Loucy (cell line): ENCODE data around the gene BTBD9.

Experiments
- H2AFZ ChIP-seq: fragments of 200-600 bp; sonication (generic); 2 replicates; pipeline ENCODE4 v1.6.0; 2016; ENCODE audit warnings: antibody characterized with exemption, mild to moderate bottlenecking, low read length, moderate library complexity
- H3F3A ChIP-seq: fragments of 200-600 bp; 2 replicates; pipeline ENCODE4 v1.6.0; 2016; ENCODE audit warnings: antibody characterized with exemption, low read depth, mild to moderate bottlenecking
- H3K27me3 ChIP-seq: fragments of 200-600 bp; sonication (generic); 2 replicates; pipeline ENCODE4 v1.6.1; 2014; ENCODE audit warnings: low read length, mild to moderate bottlenecking; ENCODE audit not compliant: insufficient read depth, poor library complexity, severe bottlenecking
- H3K36me3 ChIP-seq: fragments of 200-600 bp; sonication (generic); 2 replicates; pipeline ENCODE4 v1.6.1; 2016; ENCODE audit warnings: low read length; ENCODE audit not compliant: insufficient read depth
- H3K4me1 ChIP-seq: fragments of 200-600 bp; sonication (generic); 2 replicates; pipeline ENCODE4 v1.5.1; 2014; ENCODE audit warnings: low read length, mild to moderate bottlenecking; ENCODE audit not compliant: insufficient read depth, poor library complexity, severe bottlenecking
- H3K4me2 ChIP-seq: fragments of 200-600 bp; sonication (generic); 2 replicates; pipeline ENCODE4 v1.6.0; 2014; ENCODE audit warnings: antibody characterized with exemption, low read length, low read depth, mild to moderate bottlenecking; ENCODE audit not compliant: poor library complexity, severe bottlenecking
- H3K4me3 ChIP-seq: fragments of 200-600 bp; sonication (generic); 2 replicates; pipeline ENCODE4 v1.5.1; 2014; ENCODE audit warnings: low read length, mild to moderate bottlenecking, mixed read lengths; ENCODE audit not compliant: poor library complexity, severe bottlenecking
- H3K79me2 ChIP-seq: fragments of 200-600 bp; sonication (generic); 2 replicates; pipeline ENCODE4 v1.6.1; 2014; ENCODE audit warnings: low read length; ENCODE audit not compliant: insufficient read depth
- H3K9ac ChIP-seq: fragments of 200-600 bp; sonication (generic); 2 replicates; pipeline ENCODE4 v1.6.0; 2014; ENCODE audit warnings: mild to moderate bottlenecking, low read depth, low read length, moderate library complexity; ENCODE audit not compliant: poor library complexity, severe bottlenecking
- H3K9me2 ChIP-seq: fragments of 200-600 bp; sonication (generic); replicated peaks from 2 replicates; pipeline ENCODE4 v1.6.1; 2016; ENCODE audit warnings: low read depth, low read length, mixed read lengths
- H3K9me3 ChIP-seq: fragments of 200-600 bp; sonication (generic); 2 replicates; pipeline ENCODE4 v1.6.1; 2014; ENCODE audit warnings: mild to moderate bottlenecking, antibody characterized with exemption, low read length, low read depth; ENCODE audit not compliant: insufficient read depth
- H4K20me1 ChIP-seq: fragments of 200-600 bp; sonication (generic); 2 replicates; pipeline ENCODE4 v1.6.0; 2014; ENCODE audit warnings: antibody characterized with exemption, low read length, mild to moderate bottlenecking; ENCODE audit not compliant: insufficient read depth, poor library complexity, severe bottlenecking
- CTCF ChIP-seq: fragments of 200-600 bp; sonication (generic); conservative IDR thresholded peaks from 2 replicates; pipeline ENCODE4 v1.5.1; 2014; ENCODE audit warnings: mild to moderate bottlenecking, antibody characterized with exemption, low read length
- EZH2phosphoT487 ChIP-seq: fragments of 200-600 bp; IDR thresholded peaks from 2 replicates; pipeline ENCODE4 v1.6.1; 2018; ENCODE audit warnings: antibody characterized with exemption, mild to moderate bottlenecking, moderate library complexity, borderline replicate concordance

BTBD9 gene

GRCh38 chr6:38141716-38142115 is 498.0 kb downstream of the BTBD9 start:
- no peaks in the 10 kb centered on the region for H3K27me3 ChIP-seq
- peaks cover 9% of the 10 kb centered on the region; the same call in 1 of the 2 replicates for H3K36me3 ChIP-seq
- peaks cover 11% of the 10 kb centered on the region; the same call in 1 of the 2 replicates for H3K79me2 ChIP-seq
- no peaks in the 10 kb centered on the region for H3K9me2 ChIP-seq
- no peaks in the 10 kb centered on the region for H3K9me3 ChIP-seq
- no peak for TF ChIP-seq EZH2phosphoT487
- TF ChIP-seq CTCF = no peak
- no peak overlapping the region for H3K4me2 ChIP-seq
- no peaks in the 10 kb centered on the region for H3F3A ChIP-seq
- no peak overlapping the region for H3K9ac ChIP-seq
- H3K4me3 ChIP-seq = no peak overlapping the region
- H3K4me1 ChIP-seq = no peaks in the 10 kb centered on the region
- H4K20me1 ChIP-seq = no peaks in the 10 kb centered on the region
- no peak overlapping the region for H2AFZ ChIP-seq

- H3K9ac ChIP-seq = no peak overlapping the region
- H3F3A ChIP-seq = no peaks in the 10 kb centered on the region
- H3K9me2 ChIP-seq = no peaks in the 10 kb centered on the region
- H3K36me3 ChIP-seq = peaks cover 9% of the 10 kb centered on the region; the same call in 1 of the 2 replicates
- peaks cover 11% of the 10 kb centered on the region; the same call in 1 of the 2 replicates for H3K79me2 ChIP-seq
- no peaks in the 10 kb centered on the region for H3K27me3 ChIP-seq
- no peak overlapping the region for H3K4me3 ChIP-seq
- no peak overlapping the region for H2AFZ ChIP-seq
- TF ChIP-seq CTCF (no peak), EZH2phosphoT487 (no peak)
- H3K4me1 ChIP-seq = no peaks in the 10 kb centered on the region
- no peak overlapping the region for H3K4me2 ChIP-seq
- no peaks in the 10 kb centered on the region for H3K9me3 ChIP-seq
- H4K20me1 ChIP-seq = no peaks in the 10 kb centered on the region
These were observed 498.6 kb downstream of the BTBD9 start for GRCh38 chr6:38141085-38141484.

GRCh38 chr6:38138374-38138773 is 501.4 kb downstream of the BTBD9 start:
- H3K27me3 ChIP-seq = no peaks in the 10 kb centered on the region
- H3F3A ChIP-seq = no peaks in the 10 kb centered on the region
- TF ChIP-seq EZH2phosphoT487 (no peak), CTCF (no peak)
- H3K4me1 ChIP-seq = no peaks in the 10 kb centered on the region
- H4K20me1 ChIP-seq = no peaks in the 10 kb centered on the region
- no peaks in the 10 kb centered on the region for H3K9me3 ChIP-seq
- no peak overlapping the region for H3K4me2 ChIP-seq
- no peak overlapping the region for H2AFZ ChIP-seq
- no peak overlapping the region for H3K9ac ChIP-seq
- H3K9me2 ChIP-seq = no peaks in the 10 kb centered on the region
- H3K36me3 ChIP-seq = peaks cover 15% of the 10 kb centered on the region; the same call in 1 of the 2 replicates
- H3K4me3 ChIP-seq = no peak overlapping the region
- peaks cover 18% of the 10 kb centered on the region; the same call in 1 of the 2 replicates for H3K79me2 ChIP-seq
